Mesenchymal stem cell (in vitro differentiated cells and primary cell): Measurements from ENCODE around the gene DCAF4.

Experiments used
- DNase-seq: peaks from one replicate; pipeline ENCODE4 v3.0.0-alpha.2; 2013
- H2AFZ ChIP-seq: one replicate; pipeline ENCODE4 v1.6.1; 2013; ENCODE audit warnings: low read depth, mild to moderate bottlenecking, control low read depth, inconsistent platforms, low read length, moderate library complexity
- H2AK5ac ChIP-seq: 2 replicates; pipeline ENCODE4 v1.6.1; 2013; ENCODE audit warnings: low read length, moderate library complexity, mild to moderate bottlenecking, inconsistent platforms; ENCODE audit not compliant: severe bottlenecking
- H2BK120ac ChIP-seq: one replicate; pipeline ENCODE4 v1.6.1; 2013; ENCODE audit warnings: low read depth, mild to moderate bottlenecking, inconsistent platforms, low read length, moderate library complexity
- H2BK12ac ChIP-seq, 2 experiments: one replicate each; pipeline ENCODE4 v1.6.1; 2013; ENCODE audit warnings: inconsistent platforms in 2 of 2, low read length in 2 of 2, mild to moderate bottlenecking in 2 of 2, moderate library complexity in 2 of 2, control low read depth in 1 of 2
- H2BK15ac ChIP-seq: one replicate; pipeline ENCODE4 v1.6.1; 2013; ENCODE audit warnings: mild to moderate bottlenecking, low read depth, inconsistent platforms; ENCODE audit not compliant: poor library complexity, severe bottlenecking
- H2BK5ac ChIP-seq: 2 replicates; pipeline ENCODE4 v1.6.1; 2013; ENCODE audit warnings: low read depth, mild to moderate bottlenecking, low read length, control low read depth, inconsistent platforms; ENCODE audit not compliant: poor library complexity, severe bottlenecking
- H3K14ac ChIP-seq, 2 experiments: one replicate each; pipeline ENCODE4 v1.6.1; 2013; ENCODE audit warnings: inconsistent platforms in 2 of 2, low read length in 2 of 2, control low read depth in 1 of 2, mild to moderate bottlenecking in 1 of 2, moderate library complexity in 1 of 2
- H3K18ac ChIP-seq, 2 experiments: one replicate each; pipeline ENCODE4 v1.6.1; 2013; ENCODE audit warnings: inconsistent platforms in 2 of 2, low read length in 2 of 2, control low read depth in 1 of 2, low read depth in 1 of 2, mild to moderate bottlenecking in 1 of 2
- H3K23ac ChIP-seq, 2 experiments: one replicate each; pipeline ENCODE4 v1.6.1; 2013; ENCODE audit warnings: inconsistent platforms in 2 of 2, low read length in 2 of 2, mild to moderate bottlenecking in 2 of 2, moderate library complexity in 2 of 2, control low read depth in 1 of 2
- H3K27ac ChIP-seq: 2 replicates; pipeline ENCODE4 v1.5.1; 2013; ENCODE audit warnings: mild to moderate bottlenecking, moderate library complexity, low read length, control low read depth, inconsistent platforms; ENCODE audit not compliant: poor library complexity, severe bottlenecking
- H3K27me3 ChIP-seq, 2 experiments: 2 replicates each; pipeline versions ENCODE4 v1.6.1 to v1.7.0; 2013; ENCODE audit warnings: low read length in 2 of 2, mild to moderate bottlenecking in 2 of 2, moderate library complexity in 2 of 2, control low read depth in 1 of 2, inconsistent platforms in 1 of 2; ENCODE audit not compliant: control insufficient read depth in 1 of 2, insufficient read depth in 1 of 2
- H3K36me3 ChIP-seq, 2 experiments: 2 replicates each; pipeline versions ENCODE4 v1.6.1 to v1.7.0; 2013; ENCODE audit warnings: low read length in 2 of 2, control low read depth in 1 of 2, inconsistent platforms in 1 of 2, low read depth in 1 of 2, mild to moderate bottlenecking in 1 of 2; ENCODE audit not compliant: insufficient read depth in 2 of 2, control insufficient read depth in 1 of 2
- H3K4ac ChIP-seq, 2 experiments: one replicate each; pipeline ENCODE4 v1.6.1; 2013; ENCODE audit warnings: inconsistent platforms in 2 of 2, low read length in 2 of 2, mild to moderate bottlenecking in 2 of 2, moderate library complexity in 2 of 2, control low read depth in 1 of 2, low read depth in 1 of 2
- H3K4me1 ChIP-seq: 2 replicates; pipeline ENCODE4 v1.6.1; 2013; ENCODE audit warnings: low read depth, low read length, control low read depth; ENCODE audit not compliant: control insufficient read depth, insufficient read depth
- H3K4me2 ChIP-seq: 2 replicates; pipeline ENCODE4 v1.6.1; 2013; ENCODE audit warnings: low read length, mild to moderate bottlenecking, inconsistent platforms; ENCODE audit not compliant: poor library complexity, severe bottlenecking
- H3K4me3 ChIP-seq, 2 experiments: 2 replicates each; pipeline versions ENCODE4 v1.5.1 to v1.7.0; 2013; ENCODE audit warnings: low read length in 2 of 2, mild to moderate bottlenecking in 2 of 2, control low read depth in 1 of 2, low read depth in 1 of 2; ENCODE audit not compliant: insufficient read depth in 1 of 2
- H3K79me1 ChIP-seq: replicated peaks from 2 replicates; pipeline ENCODE4 v1.6.1; 2013; ENCODE audit warnings: mild to moderate bottlenecking, control low read depth, low read length, inconsistent platforms; ENCODE audit not compliant: poor library complexity, severe bottlenecking
- H3K9ac ChIP-seq: 2 replicates; pipeline ENCODE4 v1.7.0; 2013; ENCODE audit warnings: mild to moderate bottlenecking, low read length, moderate library complexity
- H3K9me3 ChIP-seq: 2 replicates; pipeline ENCODE4 v1.7.0; 2013; ENCODE audit warnings: mild to moderate bottlenecking, low read length; ENCODE audit not compliant: control insufficient read depth
- H4K8ac ChIP-seq: one replicate; pipeline ENCODE4 v1.6.1; 2013; ENCODE audit warnings: inconsistent platforms, mild to moderate bottlenecking, low read length, moderate library complexity
- H4K91ac ChIP-seq: one replicate; pipeline ENCODE4 v1.6.1; 2013; ENCODE audit warnings: mild to moderate bottlenecking, low read length, inconsistent platforms
- WGBS: methylation state at CpG from one replicate; pipeline ENCODE4 v1.1.7; 2013; ENCODE audit warnings: mixed read lengths; 5-methylcytosine and 5-hydroxymethylcytosine counted together

Gene DCAF4

GRCh38 chr14:72980863-72981262 is 54.6 kb downstream of the DCAF4 start:
- WGBS = 91% methylated on average over 8 of the region's 8 CpGs
- Histone ChIP-seq H3K4ac (no peak overlapping the region), H3K79me1 (peaks cover 36% of the 10 kb centered on the region), H4K91ac (no peak overlapping the region), H4K8ac (no peak overlapping the region), H2BK15ac (no peak overlapping the region), H3K18ac (no peak overlapping the region), H2AK5ac (no peak overlapping the region), H3K4me1 (no peaks in the 10 kb centered on the region), H3K9ac (no peak overlapping the region), H3K14ac (no peak overlapping the region), H3K27ac (no peak overlapping the region), H3K23ac (no peak overlapping the region), H2BK120ac (no peak overlapping the region), H3K9me3 (no peaks in the 10 kb centered on the region), H2BK5ac (no peak overlapping the region), H3K4me2 (no peak overlapping the region), H2BK12ac (no peak overlapping the region), H3K36me3 (peaks cover 45 to 74% of the 10 kb centered on the region in 2 experiments), H3K4me3 (no peak overlapping the region), H3K27me3 (no peaks in the 10 kb centered on the region), H2AFZ (no peak overlapping the region)
- no peak for DNase-seq

- H4K91ac ChIP-seq = no peak overlapping the region
- H3K18ac ChIP-seq = no peak overlapping the region
- no peak overlapping the region for H2BK15ac ChIP-seq
- H2AK5ac ChIP-seq = no peak overlapping the region
- H4K8ac ChIP-seq = no peak overlapping the region
- no peak overlapping the region for H3K4ac ChIP-seq
- H2BK5ac ChIP-seq = no peak overlapping the region
- H3K9ac ChIP-seq = no peak overlapping the region
- H3K4me3 ChIP-seq = no peak overlapping the region
- H3K23ac ChIP-seq = no peak overlapping the region
- no peak overlapping the region for H2AFZ ChIP-seq
- DNase-seq = no peak
- WGBS = 79% methylated on average over 2 of the region's 3 CpGs
- H3K27ac ChIP-seq = no peak overlapping the region
- H3K36me3 ChIP-seq = peaks cover 48 to 71% of the 10 kb centered on the region in 2 experiments
- no peak overlapping the region for H2BK120ac ChIP-seq
- peaks cover 39% of the 10 kb centered on the region for H3K79me1 ChIP-seq
- H3K4me2 ChIP-seq = no peak overlapping the region
- H3K14ac ChIP-seq = no peak overlapping the region
- no peaks in the 10 kb centered on the region for H3K4me1 ChIP-seq
- H3K27me3 ChIP-seq = no peaks in the 10 kb centered on the region
- H3K9me3 ChIP-seq = no peaks in the 10 kb centered on the region
- H2BK12ac ChIP-seq = no peak overlapping the region
Measured at GRCh38 chr14:72982146-72982708, 56.0 kb downstream of the DCAF4 start.

- H3K9ac ChIP-seq = no peak overlapping the region
- no peak overlapping the region for H4K8ac ChIP-seq
- no peak overlapping the region for H2AK5ac ChIP-seq
- no peaks in the 10 kb centered on the region for H3K4me1 ChIP-seq
- DNase-seq = no peak
- no peak overlapping the region for H3K27ac ChIP-seq
- H3K9me3 ChIP-seq = no peaks in the 10 kb centered on the region
- H2BK12ac ChIP-seq = no peak overlapping the region
- no peak overlapping the region for H2BK15ac ChIP-seq
- H3K79me1 ChIP-seq = peaks cover 35% of the 10 kb centered on the region
- no peak overlapping the region for H3K23ac ChIP-seq
- H2BK5ac ChIP-seq = no peak overlapping the region
- no peak overlapping the region for H3K4me3 ChIP-seq
- H3K27me3 ChIP-seq = no peaks in the 10 kb centered on the region
- no peak overlapping the region for H3K4ac ChIP-seq
- no peak overlapping the region for H2AFZ ChIP-seq
- WGBS = 79% methylated on average over 2 of the region's 3 CpGs
- H3K18ac ChIP-seq = no peak overlapping the region
- H3K14ac ChIP-seq = no peak overlapping the region
- peaks cover 35 to 65% of the 10 kb centered on the region in 2 experiments for H3K36me3 ChIP-seq
- no peak overlapping the region for H3K4me2 ChIP-seq
- H2BK120ac ChIP-seq = no peak overlapping the region
- no peak overlapping the region for H4K91ac ChIP-seq
Measured at GRCh38 chr14:72986214-72986613, 60.0 kb downstream of the DCAF4 start.

- Histone ChIP-seq H2BK15ac (no peak overlapping the region), H3K18ac (no peak overlapping the region), H3K9me3 (no peaks in the 10 kb centered on the region), H3K4me2 (no peak overlapping the region), H3K9ac (no peak overlapping the region), H3K4me3 (no peak overlapping the region), H3K79me1 (peaks cover 30% of the 10 kb centered on the region), H3K4me1 (no peaks in the 10 kb centered on the region), H3K27me3 (no peaks in the 10 kb centered on the region), H4K91ac (no peak overlapping the region), H4K8ac (no peak overlapping the region), H3K4ac (no peak overlapping the region), H3K23ac (no peak overlapping the region), H2AFZ (no peak overlapping the region), H2BK120ac (no peak overlapping the region), H3K14ac (no peak overlapping the region), H3K27ac (no peak overlapping the region), H2AK5ac (no peak overlapping the region), H2BK5ac (no peak overlapping the region), H2BK12ac (no peak overlapping the region), H3K36me3 (peaks cover 32 to 64% of the 10 kb centered on the region in 2 experiments)
- WGBS = 100% methylated on average over 2 of the region's 2 CpGs
- no peak for DNase-seq
Measured at GRCh38 chr14:72986857-72987256, 60.6 kb downstream of the DCAF4 start.
